BE2C (cell line): ENCODE data around the gene PRR35.
A peak's percentile ranks its signal among the peaks of the same experiment; 100 is the strongest.

Experiments
- DNase-seq: peaks from one replicate; pipeline ENCODE4 v3.0.0-alpha.2; 2020
- H3K27me3 ChIP-seq: fragments of 250-450 bp; sonication (Bioruptor Pico); 2 replicates; pipeline ENCODE4 v1.5.1; 2020; ENCODE audit warnings: mild to moderate bottlenecking
- H3K36me3 ChIP-seq: fragments of 250-450 bp; sonication (Bioruptor Pico); 2 replicates; pipeline ENCODE4 v1.5.1; 2020; ENCODE audit warnings: mild to moderate bottlenecking
- H3K4me1 ChIP-seq: fragments of 250-450 bp; sonication (Bioruptor Pico); 2 replicates; pipeline ENCODE4 v1.5.1; 2020
- H3K4me3 ChIP-seq: 2 replicates; pipeline ENCODE4 v1.5.1; 2011; ENCODE audit warnings: low read depth, low read length
- H3K9me3 ChIP-seq: fragments of 250-450 bp; sonication (Bioruptor Pico); 2 replicates; pipeline ENCODE4 v1.5.1; 2020
- TF ChIP-seq, protein P1 (sequence below): IDR thresholded peaks from 2 replicates; pipeline ENCODE4 v1.5.1; 2012; ENCODE audit warnings: mild to moderate bottlenecking, low read depth, low read length

The PRR35 gene

DNA sequence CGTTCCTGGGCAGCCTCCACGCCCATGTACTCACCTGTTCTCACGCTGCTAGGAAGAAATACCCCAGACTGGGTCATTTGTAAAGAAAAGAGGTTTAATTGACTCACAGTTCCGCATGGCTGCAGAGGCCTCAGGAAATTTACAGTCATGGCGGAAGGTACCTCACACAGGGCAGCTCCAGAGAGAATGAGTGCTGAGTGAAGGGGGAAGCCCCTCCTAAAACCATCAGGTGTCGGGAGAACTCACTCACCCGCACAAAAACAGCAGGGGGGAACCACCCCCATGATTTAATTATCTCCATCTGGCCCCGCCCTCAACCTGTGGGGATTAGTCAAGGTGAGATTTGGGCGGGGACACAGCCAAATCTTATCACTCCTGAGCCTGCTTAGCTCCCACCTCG lies 47.8 kb downstream of the PRR35 start:
- no peak for DNase-seq
- H3K4me1 ChIP-seq: no peaks in the 10 kb centered on the region
- H3K4me3 ChIP-seq: no peak overlapping the region
- no peaks in the 10 kb centered on the region for H3K36me3 ChIP-seq
- H3K9me3 ChIP-seq: no peaks in the 10 kb centered on the region
- no peaks in the 10 kb centered on the region for H3K27me3 ChIP-seq
- TF ChIP-seq, protein P1, sequence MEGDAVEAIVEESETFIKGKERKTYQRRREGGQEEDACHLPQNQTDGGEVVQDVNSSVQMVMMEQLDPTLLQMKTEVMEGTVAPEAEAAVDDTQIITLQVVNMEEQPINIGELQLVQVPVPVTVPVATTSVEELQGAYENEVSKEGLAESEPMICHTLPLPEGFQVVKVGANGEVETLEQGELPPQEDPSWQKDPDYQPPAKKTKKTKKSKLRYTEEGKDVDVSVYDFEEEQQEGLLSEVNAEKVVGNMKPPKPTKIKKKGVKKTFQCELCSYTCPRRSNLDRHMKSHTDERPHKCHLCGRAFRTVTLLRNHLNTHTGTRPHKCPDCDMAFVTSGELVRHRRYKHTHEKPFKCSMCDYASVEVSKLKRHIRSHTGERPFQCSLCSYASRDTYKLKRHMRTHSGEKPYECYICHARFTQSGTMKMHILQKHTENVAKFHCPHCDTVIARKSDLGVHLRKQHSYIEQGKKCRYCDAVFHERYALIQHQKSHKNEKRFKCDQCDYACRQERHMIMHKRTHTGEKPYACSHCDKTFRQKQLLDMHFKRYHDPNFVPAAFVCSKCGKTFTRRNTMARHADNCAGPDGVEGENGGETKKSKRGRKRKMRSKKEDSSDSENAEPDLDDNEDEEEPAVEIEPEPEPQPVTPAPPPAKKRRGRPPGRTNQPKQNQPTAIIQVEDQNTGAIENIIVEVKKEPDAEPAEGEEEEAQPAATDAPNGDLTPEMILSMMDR: no peak

DNA sequence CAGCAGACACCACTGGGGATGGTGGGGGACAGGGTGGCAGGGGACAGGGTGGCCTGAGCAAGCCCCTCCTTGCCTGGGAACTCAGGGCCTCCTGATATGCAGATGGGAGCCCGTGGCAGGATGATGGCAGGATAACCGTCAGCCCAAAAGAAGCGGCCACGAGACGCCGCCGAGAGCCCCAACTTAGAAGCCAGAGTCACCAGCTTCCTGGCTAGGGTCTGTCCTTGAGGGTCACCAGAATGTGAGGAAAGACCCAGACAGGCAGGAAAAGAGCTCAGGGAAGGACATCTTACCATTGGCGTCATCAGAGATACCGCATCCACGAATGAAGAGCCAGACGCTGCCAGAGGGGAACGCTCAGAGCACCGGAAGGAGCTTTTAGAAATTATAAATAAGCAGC lies 49.1 kb downstream of the PRR35 start:
- no peaks in the 10 kb centered on the region for H3K9me3 ChIP-seq
- no peak overlapping the region for H3K4me3 ChIP-seq
- H3K27me3 ChIP-seq: no peaks in the 10 kb centered on the region
- no peaks in the 10 kb centered on the region for H3K36me3 ChIP-seq
- TF ChIP-seq, protein P1: no peak
- H3K4me1 ChIP-seq: no peaks in the 10 kb centered on the region
- DNase-seq: no peak

DNA sequence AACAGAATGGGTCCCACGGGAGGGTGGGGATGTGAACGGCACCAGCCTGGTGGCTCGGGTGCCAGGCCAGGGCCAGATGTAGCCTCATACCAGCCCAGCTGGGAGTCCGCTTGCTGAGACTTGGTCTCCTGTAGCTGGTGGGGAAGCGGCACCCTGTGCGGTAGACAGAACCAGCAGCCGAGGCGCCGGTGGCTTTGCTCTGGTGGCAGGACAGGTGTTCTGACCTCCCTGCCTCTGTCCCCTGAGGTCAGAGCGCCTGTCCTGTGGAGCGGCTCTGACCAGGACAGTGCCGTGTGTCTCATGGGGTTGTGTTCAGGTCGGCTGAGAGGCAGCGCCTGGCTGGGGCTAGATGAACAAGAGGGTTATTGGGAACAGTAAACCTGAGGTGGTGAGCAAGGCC lies 49.8 kb downstream of the PRR35 start:
- no peaks in the 10 kb centered on the region for H3K36me3 ChIP-seq

DNA sequence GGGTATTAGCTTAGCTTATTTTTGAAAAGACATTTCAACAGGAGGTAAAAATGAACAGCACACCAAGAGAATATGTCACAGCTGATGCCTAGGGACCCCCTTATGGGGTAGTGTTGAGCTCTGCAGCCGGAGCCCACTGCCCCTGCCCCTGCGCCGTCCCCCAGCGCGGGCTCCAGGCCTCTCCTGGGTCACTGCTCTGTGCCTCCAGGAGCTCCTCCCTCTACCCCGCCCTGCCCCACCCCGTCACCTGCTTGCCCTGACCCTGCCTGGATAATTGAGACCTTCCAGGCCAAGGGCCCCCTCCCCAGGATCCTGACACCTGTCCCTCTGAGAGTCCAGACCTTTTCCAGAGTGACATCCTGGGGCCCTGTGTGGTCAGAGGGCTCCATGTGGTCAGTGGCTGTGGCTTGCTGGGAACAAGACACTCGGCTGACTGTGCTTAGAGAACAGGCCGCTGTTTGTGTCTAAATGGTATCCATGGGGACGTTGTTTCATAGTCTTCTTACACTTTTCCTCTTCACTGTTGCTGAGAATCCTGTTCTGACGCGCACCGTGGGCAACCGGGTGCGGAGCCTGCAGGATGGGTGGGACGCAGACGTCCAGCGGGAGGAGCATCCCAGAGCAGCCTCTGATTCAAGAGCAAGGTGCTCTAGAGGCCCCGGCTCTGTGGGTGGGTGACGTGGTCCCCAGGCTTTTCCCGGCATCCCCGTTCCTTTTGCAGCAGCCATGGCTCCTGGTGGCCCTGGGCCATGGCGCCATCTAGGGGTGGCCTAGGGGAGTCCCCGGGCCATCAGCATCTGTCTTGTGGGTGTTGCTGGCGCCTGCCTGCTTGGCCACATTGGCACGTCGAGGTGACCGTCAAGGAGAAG lies 50.6 kb downstream of the PRR35 start:
- TF ChIP-seq, protein P1: peak; percentile 56
- DNase-seq: peak; percentile 58
- Histone ChIP-seq H3K36me3 (no peaks in the 10 kb centered on the region), H3K4me3 (no peak overlapping the region), H3K4me1 (no peaks in the 10 kb centered on the region), H3K27me3 (no peaks in the 10 kb centered on the region), H3K9me3 (no peaks in the 10 kb centered on the region)

More for the DNA sequence above, 49.8 kb downstream of the PRR35 start:
- TF ChIP-seq, protein P1: no peak
- no peaks in the 10 kb centered on the region for H3K4me1 ChIP-seq
- no peak for DNase-seq
- no peaks in the 10 kb centered on the region for H3K27me3 ChIP-seq
- H3K4me3 ChIP-seq: no peak overlapping the region
- H3K9me3 ChIP-seq: no peaks in the 10 kb centered on the region

DNA sequence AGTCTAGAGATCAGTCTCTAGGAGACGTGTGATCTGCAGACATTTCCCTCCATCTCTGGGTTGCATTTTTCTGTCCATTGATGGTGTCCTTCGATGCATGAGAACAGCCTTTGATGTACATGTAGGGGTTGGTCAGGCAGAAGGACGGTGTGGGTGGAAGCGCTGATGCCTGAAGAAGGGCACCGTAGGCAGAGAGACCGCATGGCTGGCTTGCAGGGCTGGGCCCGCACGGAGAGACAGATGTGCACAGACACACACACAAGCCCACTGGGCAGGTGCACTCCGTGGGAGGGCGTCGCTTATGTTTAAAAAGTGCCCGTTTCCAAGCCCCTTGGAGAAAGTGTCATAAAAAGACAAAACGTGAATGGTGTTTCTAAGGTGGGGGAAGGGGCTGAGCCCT lies 54.9 kb downstream of the PRR35 start:
- TF ChIP-seq, protein P1: no peak
- no peak overlapping the region for H3K4me3 ChIP-seq
- no peaks in the 10 kb centered on the region for H3K9me3 ChIP-seq
- no peaks in the 10 kb centered on the region for H3K36me3 ChIP-seq
- DNase-seq: no peak
- no peaks in the 10 kb centered on the region for H3K27me3 ChIP-seq
- H3K4me1 ChIP-seq: no peaks in the 10 kb centered on the region
